PC-3 (cell line): ENCODE results near the gene RMDN3.

Experiments used
- CTCF ChIP-seq: fragments of 300-600 bp; sonication (generic); conservative IDR thresholded peaks from 2 replicates; pipeline ENCODE4 v1.5.1; 2017; ENCODE audit warnings: antibody characterized with exemption, low read depth, mild to moderate bottlenecking, low read length
- EZH2 ChIP-seq: fragments of 300-600 bp; sonication (generic); IDR thresholded peaks from one replicate; pipeline ENCODE4 v1.6.1; 2017; ENCODE audit warnings: antibody characterized with exemption, mild to moderate bottlenecking, low read length; ENCODE audit not compliant: unreplicated experiment

DNA sequence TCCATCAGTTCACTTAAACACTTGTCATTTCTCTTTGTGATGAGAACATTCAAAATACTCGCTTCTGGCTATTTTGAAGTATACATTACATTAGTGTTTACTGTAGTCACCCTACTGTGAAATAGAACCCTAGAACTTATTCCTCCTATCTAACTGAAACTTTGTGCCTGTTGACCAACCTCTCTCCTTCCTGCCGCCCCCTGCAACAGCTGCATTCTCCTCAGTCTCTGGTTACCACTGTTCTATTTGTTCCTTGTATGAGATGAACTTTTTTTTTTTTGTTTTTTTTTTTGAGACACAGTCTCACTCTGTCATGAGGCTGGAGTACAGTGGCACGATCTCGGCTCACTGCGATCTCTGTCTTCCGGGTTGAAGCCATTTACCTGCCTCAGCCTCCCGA, 57.1 kb downstream of the RMDN3 start:
- TF ChIP-seq EZH2: no peak
- TF ChIP-seq CTCF: no peak
